ENCODE measurements around the gene SNX8.

DNA sequence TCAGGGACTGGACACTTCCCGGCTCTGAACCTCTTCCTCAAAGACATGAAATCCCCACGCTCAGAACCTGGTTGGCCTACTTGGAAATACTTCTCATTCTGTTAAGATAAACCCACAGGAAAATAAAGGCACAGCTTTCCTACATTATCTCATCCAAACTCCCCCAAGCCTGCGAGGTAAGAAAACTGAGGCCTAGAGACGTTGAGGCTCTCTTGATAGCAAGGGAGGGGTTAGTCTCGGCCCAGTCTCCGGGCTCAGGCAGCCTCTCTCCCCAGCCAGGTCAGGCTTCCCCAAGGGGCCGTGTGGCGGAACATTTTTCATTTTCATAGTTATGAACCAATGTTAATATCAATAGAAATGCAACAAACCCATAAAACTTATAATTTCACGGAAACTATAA, 35.8 kb upstream of the SNX8 start:
- TF ChIP-seq GATA2 (IDR thresholded peaks at IDR 0.05; ENCODE audit: low read depth, low read length) (no peak), GATA3 (IDR thresholded peaks at IDR 0.05; ENCODE audit: low read depth, low read length) (no peak)

Measured in SH-SY5Y (cell line).